Liver (tissue), 9 donors: ENCODE data around the gene SLC25A41. TPM values are rescaled to one million over a fixed set of nuclear protein-coding genes. Genes with fewer than 3 reads are reported as not detected.

Experiments
- DNase-seq: peaks from one replicate; pipeline ENCODE4 v3.0.0-alpha.2; 2017; ENCODE audit warnings: low spot score
- H3K27ac ChIP-seq, 2 donors: one replicate each; pipeline ENCODE4 v1.7.0; 2013; ENCODE audit warnings: inconsistent platforms in 2 of 2, low read length in 2 of 2, control low read depth in 1 of 2, low read depth in 1 of 2, mild to moderate bottlenecking in 1 of 2
- H3K27me3 ChIP-seq, 4 donors: one replicate each; pipeline versions ENCODE4 v1.6.1 to v1.7.0; 2013; ENCODE audit warnings: low read length in 3 of 4, inconsistent platforms in 1 of 4, mild to moderate bottlenecking in 1 of 4, moderate library complexity in 1 of 4; ENCODE audit not compliant: control insufficient read depth in 4 of 4, insufficient read depth in 4 of 4
- H3K36me3 ChIP-seq, 4 donors: one replicate each; pipeline versions ENCODE4 v1.6.1 to v1.7.0; 2013; ENCODE audit warnings: low read length in 3 of 4, mild to moderate bottlenecking in 3 of 4, low read depth in 1 of 4, moderate library complexity in 1 of 4; ENCODE audit not compliant: control insufficient read depth in 4 of 4, insufficient read depth in 3 of 4
- H3K4me1 ChIP-seq, 4 donors: one replicate each; pipeline versions ENCODE4 v1.6.1 to v1.7.0; 2013; ENCODE audit warnings: low read length in 3 of 4, mild to moderate bottlenecking in 3 of 4, moderate library complexity in 1 of 4; ENCODE audit not compliant: control insufficient read depth in 4 of 4, insufficient read depth in 4 of 4
- H3K4me3 ChIP-seq, 3 donors: one replicate each; pipeline versions ENCODE4 v1.6.1 to v1.7.0; 2013; ENCODE audit warnings: low read length in 3 of 3, control low read depth in 1 of 3, low read depth in 1 of 3, mild to moderate bottlenecking in 1 of 3
- H3K9ac ChIP-seq, 2 donors: one replicate each; pipeline ENCODE4 v1.7.0; 2013; ENCODE audit warnings: low read length in 2 of 2, mild to moderate bottlenecking in 2 of 2, moderate library complexity in 2 of 2, control low read depth in 1 of 2, low read depth in 1 of 2
- H3K9me3 ChIP-seq, 4 donors: one replicate each; pipeline versions ENCODE4 v1.6.1 to v1.7.0; 2013; ENCODE audit warnings: low read length in 3 of 4; ENCODE audit not compliant: control insufficient read depth in 4 of 4
- ATF3 ChIP-seq: IDR thresholded peaks from 2 replicates; pipeline ENCODE4 v1.6.1; 2016; ENCODE audit warnings: antibody characterized with exemption
- EGR1 ChIP-seq, 2 donors: IDR thresholded peaks; 2 replicates each; pipeline ENCODE4 v1.6.1; 2016 to 2018; ENCODE audit warnings: antibody characterized with exemption in 2 of 2, low read depth in 2 of 2
- FOXA1 ChIP-seq: IDR thresholded peaks from 2 replicates; pipeline ENCODE4 v1.6.1; 2016; ENCODE audit warnings: antibody characterized with exemption
- FOXA2 ChIP-seq: IDR thresholded peaks from 2 replicates; pipeline ENCODE4 v1.6.1; 2016; ENCODE audit warnings: antibody characterized with exemption
- GABPA ChIP-seq, 2 donors: IDR thresholded peaks in 1 of 2; conservative IDR thresholded peaks in 1 of 2; 2 replicates each; pipeline ENCODE4 v1.6.1; 2016; ENCODE audit warnings: antibody characterized with exemption in 2 of 2, mild to moderate bottlenecking in 1 of 2, moderate library complexity in 1 of 2
- HNF4A ChIP-seq, 2 donors: conservative IDR thresholded peaks; 2 replicates each; pipeline ENCODE4 v1.6.1; 2016; ENCODE audit warnings: antibody characterized with exemption in 2 of 2, mild to moderate bottlenecking in 2 of 2
- HNF4G ChIP-seq: IDR thresholded peaks from 2 replicates; pipeline ENCODE4 v1.6.1; 2016; ENCODE audit warnings: antibody characterized with exemption
- JUND ChIP-seq, 2 donors: IDR thresholded peaks; 2 replicates each; pipeline ENCODE4 v1.6.1; 2016; ENCODE audit warnings: antibody characterized with exemption in 2 of 2
- MAX ChIP-seq: IDR thresholded peaks from 2 replicates; pipeline ENCODE4 v1.6.1; 2016; ENCODE audit warnings: antibody characterized with exemption
- NR2F2 ChIP-seq: IDR thresholded peaks from 2 replicates; pipeline ENCODE4 v1.6.1; 2016; ENCODE audit warnings: antibody characterized with exemption
- REST ChIP-seq: IDR thresholded peaks from 2 replicates; pipeline ENCODE4 v1.6.1; 2016; ENCODE audit warnings: antibody characterized with exemption, mild to moderate bottlenecking
- RXRA ChIP-seq, 2 donors: IDR thresholded peaks; 2 replicates each; pipeline ENCODE4 v1.6.1; 2017 to 2018; ENCODE audit warnings: antibody characterized with exemption in 2 of 2, mild to moderate bottlenecking in 1 of 2
- SP1 ChIP-seq: IDR thresholded peaks from 2 replicates; pipeline ENCODE4 v1.6.1; 2018; ENCODE audit warnings: antibody characterized with exemption, mild to moderate bottlenecking
- YY1 ChIP-seq: IDR thresholded peaks from 2 replicates; pipeline ENCODE4 v1.6.1; 2016; ENCODE audit warnings: antibody characterized with exemption, mild to moderate bottlenecking
- ZBTB33 ChIP-seq: IDR thresholded peaks from 2 replicates; pipeline ENCODE4 v1.6.1; 2016; ENCODE audit warnings: antibody characterized with exemption
- WGBS: extraction: QIAGEN DNeasy Blood & Tissue Kit; methylation state at CpG from one replicate; pipeline ENCODE4 v1.1.7; 2013; 5-methylcytosine and 5-hydroxymethylcytosine counted together
- polyA plus RNA-seq, 2 donors: library from polyadenylated mRNA; stranded (reverse) in 1 of 2; unstranded in 1 of 2; fragments of 200-250 nt in 1 of 2; fragments of >200 nt in 1 of 2; fragmentation: Nextera tagmentation in 1 of 2; extraction: Ambion mirVana in 1 of 2; gene quantifications; one replicate each; pipeline versions ENCODE4 v1.2.1 to v1.2.3, GENCODE V29; 2013 to 2015
- total RNA-seq, 2 donors: library from RNA; depleted of rRNA; stranded (reverse); fragments of >200 nt; gene quantifications; one replicate each; pipeline ENCODE4 v1.2.3, GENCODE V29; 2014
- donor health status: healthy.
- donor health status: healthy.
- donor health status: healthy.
- donor health status: healthy.
- donor health status: healthy.

The SLC25A41 gene
- total and polyA plus RNA-seq, 4 donors: 0.14 to 0.16 TPM; not detected in 2

- no peak for DNase-seq
- H3K9ac ChIP-seq: no peak overlapping the region
- H3K4me1 ChIP-seq: peaks cover 1 to 32% (median 20%) of the 10 kb centered on the region in 4 donors
- TF ChIP-seq REST (no peak), HNF4A (conservative IDR thresholded peaks at IDR 0.05) (no peak)
- peak overlapping the region in 2 of 3 donors; percentile 7 to 42 for H3K4me3 ChIP-seq
- H3K9me3 ChIP-seq: no peaks in the 10 kb centered on the region
- H3K27ac ChIP-seq: peak overlapping the region; percentile 47 to 75
- WGBS: 95% methylated on average over 21 of the region's 21 CpGs
- no peaks in the 10 kb centered on the region for H3K27me3 ChIP-seq
- H3K36me3 ChIP-seq: peaks cover under 1 to 7% (median 3%) of the 10 kb centered on the region in 4 donors
These were observed 7.6 kb downstream of the SLC25A41 start for GRCh38 chr19:6425732-6426620.

GRCh38 chr19:6424939-6425731, 8.4 kb downstream of the SLC25A41 start:
- Histone ChIP-seq H3K36me3 (peaks cover 4 to 15% (median 8%) of the 10 kb centered on the region in 4 donors), H3K4me3 (peak overlapping the region in 2 of 3 donors; percentile 7 to 42), H3K4me1 (peaks cover 1 to 32% (median 20%) of the 10 kb centered on the region in 4 donors), H3K9me3 (no peaks in the 10 kb centered on the region), H3K27ac (peak overlapping the region; percentile 47 to 75), H3K27me3 (no peaks in the 10 kb centered on the region), H3K9ac (no peak overlapping the region)
- 10% methylated on average over 43 of the region's 43 CpGs for WGBS
- DNase-seq: peak; percentile 98
- no peak for TF ChIP-seq REST
- no peak for TF ChIP-seq ZBTB33
- TF ChIP-seq HNF4G: peak; percentile 20
- peak; percentile 100 for TF ChIP-seq SP1
- no peak for TF ChIP-seq FOXA2
- no peak for TF ChIP-seq JUND (IDR thresholded peaks at IDR 0.05)
- peak; percentile 7 to 43 for TF ChIP-seq RXRA (IDR thresholded peaks at IDR 0.05)
- TF ChIP-seq NR2F2: peak; percentile 61
- peak; percentile 25 for TF ChIP-seq ATF3
- TF ChIP-seq HNF4A (conservative IDR thresholded peaks at IDR 0.05): peak; percentile 62 to 78
- peak; percentile 68 to 84 for TF ChIP-seq EGR1 (IDR thresholded peaks at IDR 0.05; ENCODE audit: low read depth in 2 of 2)
- TF ChIP-seq FOXA1: peak; percentile 14
- TF ChIP-seq MAX: peak; percentile 95
- TF ChIP-seq GABPA (IDR thresholded peaks at IDR 0.05 in 1 of 2, conservative IDR thresholded peaks at IDR 0.05 in 1 of 2): peak; percentile 57 to 78
- TF ChIP-seq YY1: peak; percentile 61
